WTC11 (cell line): ENCODE data around the gene RCAN1. TPM values are rescaled to one million over a fixed set of nuclear protein-coding genes. Genes with fewer than 3 reads are reported as not detected.

Experiments
- ATAC-seq: fragments of 200-7000 bp; cut with Tn5 transposase; 2 replicates; pipeline ENCODE4 v1.10.0; 2021; ENCODE audit warnings: mild to moderate bottlenecking, moderate library complexity
- CTCF ChIA-PET: fragments of 300-600 bp; sonication (Branson Sonifier 250); formaldehyde crosslinking; loops from one replicate; lab custom pipeline; 2021; ENCODE audit warnings: antibody characterized with exemption; lab: Charles Lee
- POLR2A ChIA-PET: fragments of 350-600 bp; sonication (Branson Sonifier 250); formaldehyde crosslinking; loops from one replicate; lab custom pipeline; 2021; ENCODE audit warnings: antibody characterized with exemption; lab: Charles Lee
- DNase-seq: peaks from one replicate; pipeline ENCODE4 v3.0.0; 2021; ENCODE audit warnings: low spot score
- H3K27ac Mint-ChIP-seq: 2 replicates; pipeline ENCODE4 v1.8.0; 2021; ENCODE audit warnings: mixed read lengths
- H3K27me3 Mint-ChIP-seq: 2 replicates; pipeline ENCODE4 v1.8.0; 2021; ENCODE audit warnings: low read depth, mild to moderate bottlenecking, moderate library complexity, mixed read lengths
- H3K36me3 Mint-ChIP-seq: 2 replicates; pipeline ENCODE4 v1.8.0; 2021; ENCODE audit warnings: mixed read lengths
- H3K4me1 Mint-ChIP-seq: 2 replicates; pipeline ENCODE4 v1.8.0; 2022; ENCODE audit warnings: mixed read lengths
- H3K4me3 Mint-ChIP-seq: 2 replicates; pipeline ENCODE4 v1.8.0; 2021; ENCODE audit warnings: mild to moderate bottlenecking, moderate library complexity, mixed read lengths
- H3K9me3 Mint-ChIP-seq: 2 replicates; pipeline ENCODE4 v1.8.0; 2021; ENCODE audit warnings: mixed read lengths
- CBFB ChIP-seq: sonication (generic); formaldehyde crosslinking; IDR thresholded peaks from 2 replicates; pipeline ENCODE4 v1.8.1; 2022; ENCODE audit warnings: mild to moderate bottlenecking, low read depth, missing genetic modification reagents
- ELF4 ChIP-seq: sonication (generic); formaldehyde crosslinking; IDR thresholded peaks from 2 replicates; pipeline ENCODE4 v1.8.1; 2022; ENCODE audit warnings: low read depth, mild to moderate bottlenecking, moderate library complexity, missing genetic modification reagents
- FOXK1 ChIP-seq: sonication (generic); formaldehyde crosslinking; IDR thresholded peaks from 2 replicates; pipeline ENCODE4 v1.8.0; 2022; ENCODE audit warnings: mild to moderate bottlenecking, moderate library complexity, missing genetic modification reagents
- FOXP1 ChIP-seq: sonication (generic); formaldehyde crosslinking; IDR thresholded peaks from 2 replicates; pipeline ENCODE4 v1.8.0; 2022; ENCODE audit warnings: missing genetic modification reagents, mild to moderate bottlenecking, moderate library complexity, borderline replicate concordance
- GRHL2 ChIP-seq: fragments of 250-450 bp; sonication (Bioruptor Pico); IDR thresholded peaks from 2 replicates; pipeline ENCODE4 v1.8.0; 2022; ENCODE audit warnings: mild to moderate bottlenecking, moderate library complexity; ENCODE audit not compliant: insufficient replicate concordance, severe bottlenecking
- GTF2I ChIP-seq: fragments of 250-450 bp; sonication (Bioruptor Pico); conservative IDR thresholded peaks from 2 replicates; pipeline ENCODE4 v1.4.0; 2021; ENCODE audit warnings: mild to moderate bottlenecking
- HMGA2 ChIP-seq: fragments of 250-450 bp; sonication (Bioruptor Pico); IDR thresholded peaks from 2 replicates; pipeline ENCODE4 v1.4.0; 2021; ENCODE audit warnings: mild to moderate bottlenecking, moderate library complexity
- IRF2 ChIP-seq: sonication (generic); formaldehyde crosslinking; IDR thresholded peaks from 2 replicates; pipeline ENCODE4 v1.8.0; 2022; ENCODE audit warnings: low read depth, missing genetic modification reagents, borderline replicate concordance
- MYBL2 ChIP-seq: sonication (generic); formaldehyde crosslinking; IDR thresholded peaks from 2 replicates; pipeline ENCODE4 v1.8.1; 2023; ENCODE audit warnings: mild to moderate bottlenecking, moderate library complexity, missing genetic modification reagents
- NFATC4 ChIP-seq: fragments of 250-450 bp; sonication (Bioruptor Pico); IDR thresholded peaks from 2 replicates; pipeline ENCODE4 v1.9.0; 2021; ENCODE audit warnings: mild to moderate bottlenecking
- NFE2L1 ChIP-seq: sonication (generic); formaldehyde crosslinking; IDR thresholded peaks from 2 replicates; pipeline ENCODE4 v1.8.1; 2023; ENCODE audit warnings: missing genetic modification reagents
- OVOL2 ChIP-seq: fragments of 250-450 bp; sonication (Bioruptor Pico); IDR thresholded peaks from 2 replicates; pipeline ENCODE4 v1.9.0; 2021; ENCODE audit warnings: mild to moderate bottlenecking, borderline replicate concordance
- USF2 ChIP-seq: sonication (generic); formaldehyde crosslinking; IDR thresholded peaks from 2 replicates; pipeline ENCODE4 v1.8.1; 2023; ENCODE audit warnings: mild to moderate bottlenecking, missing genetic modification reagents, moderate library complexity
- ZNF138 ChIP-seq: sonication (generic); formaldehyde crosslinking; conservative IDR thresholded peaks from 2 replicates; pipeline ENCODE4 v1.8.1; 2022; ENCODE audit warnings: mild to moderate bottlenecking, moderate library complexity, missing genetic modification reagents
- ZNF317 ChIP-seq: sonication (generic); formaldehyde crosslinking; IDR thresholded peaks from 2 replicates; pipeline ENCODE4 v1.8.1; 2023; ENCODE audit warnings: low read depth, mild to moderate bottlenecking, moderate library complexity, missing genetic modification reagents, borderline replicate concordance
- ZNF532 ChIP-seq: fragments of 250-450 bp; sonication (Bioruptor Pico); IDR thresholded peaks from 2 replicates; pipeline ENCODE4 v1.9.0; 2021; ENCODE audit warnings: mild to moderate bottlenecking, borderline replicate concordance
- total RNA-seq: library from RNA; stranded (reverse); gene quantifications from 3 replicates; pipeline ENCODE4 v1.2.3, GENCODE V29; 2021
- TF ChIP-seq, protein P1 (sequence below): sonication (generic); formaldehyde crosslinking; IDR thresholded peaks from 2 replicates; pipeline ENCODE4 v1.8.1; 2023; ENCODE audit warnings: mild to moderate bottlenecking, missing genetic modification reagents, moderate library complexity
- TF ChIP-seq, protein P2 (sequence below): sonication (generic); formaldehyde crosslinking; IDR thresholded peaks from 2 replicates; pipeline ENCODE4 v1.8.0; 2023; ENCODE audit warnings: missing genetic modification reagents

The RCAN1 gene
- total RNA-seq, 1 experiment from 2014 or later: 5.9 TPM

DNA sequence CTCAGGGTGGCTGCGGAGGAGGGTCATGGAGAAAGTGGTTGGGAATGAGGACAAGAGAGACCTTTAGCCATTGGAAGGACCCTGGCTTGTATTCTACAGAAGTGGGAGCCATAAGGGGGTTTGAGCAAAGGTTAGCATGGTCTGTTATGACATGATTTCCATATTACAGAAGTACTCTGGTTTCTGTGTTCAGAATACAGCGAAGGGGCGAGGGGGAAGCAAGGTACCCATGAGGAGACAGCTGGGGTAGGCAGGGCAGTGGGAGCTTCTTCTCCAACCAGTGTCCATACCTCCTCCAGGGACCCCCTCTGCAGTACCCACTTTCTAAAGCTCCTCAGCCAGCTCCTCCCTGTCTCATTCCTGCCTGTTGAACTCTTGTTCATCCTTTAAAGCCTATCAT is 81.0 kb downstream of the RCAN1 start:
- Mint-ChIP-seq H3K27ac (no peak overlapping the region), H3K4me3 (no peak overlapping the region), H3K4me1 (peaks cover 7% of the 10 kb centered on the region), H3K36me3 (no peaks in the 10 kb centered on the region)
- ChIA-PET CTCF (interaction anchor here (1.1 kb wide), 1 partner anchor 12 kb away, joined by 3 read pairs; no protein-coding TSS in a partner anchor), POLR2A (no interaction called here)
- no peak for ATAC-seq
- no peak for DNase-seq
- TF ChIP-seq USF2 (no peak), NFE2L1 (CRISPR knock-in tag) (no peak), ZNF532 (no peak), ELF4 (CRISPR knock-in tag) (no peak), CBFB (no peak), NFATC4 (CRISPR knock-in tag) (no peak), OVOL2 (CRISPR knock-in tag) (no peak)
- TF ChIP-seq, protein P1, sequence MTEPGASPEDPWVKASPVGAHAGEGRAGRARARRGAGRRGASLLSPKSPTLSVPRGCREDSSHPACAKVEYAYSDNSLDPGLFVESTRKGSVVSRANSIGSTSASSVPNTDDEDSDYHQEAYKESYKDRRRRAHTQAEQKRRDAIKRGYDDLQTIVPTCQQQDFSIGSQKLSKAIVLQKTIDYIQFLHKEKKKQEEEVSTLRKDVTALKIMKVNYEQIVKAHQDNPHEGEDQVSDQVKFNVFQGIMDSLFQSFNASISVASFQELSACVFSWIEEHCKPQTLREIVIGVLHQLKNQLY (CRISPR knock-in tag): no peak
- TF ChIP-seq, protein P2, sequence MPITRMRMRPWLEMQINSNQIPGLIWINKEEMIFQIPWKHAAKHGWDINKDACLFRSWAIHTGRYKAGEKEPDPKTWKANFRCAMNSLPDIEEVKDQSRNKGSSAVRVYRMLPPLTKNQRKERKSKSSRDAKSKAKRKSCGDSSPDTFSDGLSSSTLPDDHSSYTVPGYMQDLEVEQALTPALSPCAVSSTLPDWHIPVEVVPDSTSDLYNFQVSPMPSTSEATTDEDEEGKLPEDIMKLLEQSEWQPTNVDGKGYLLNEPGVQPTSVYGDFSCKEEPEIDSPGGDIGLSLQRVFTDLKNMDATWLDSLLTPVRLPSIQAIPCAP (CRISPR knock-in tag): no peak
- TF ChIP-seq, all 79 proteins: peak for 0
- Mint-ChIP-seq H3K27me3 (no peaks in the 10 kb centered on the region), H3K9me3 (peaks cover 13% of the 10 kb centered on the region)

GRCh38 chr21:34531399-34531798 is 83.5 kb downstream of the RCAN1 start:
- POLR2A ChIA-PET: no interaction called here

GRCh38 chr21:34530261-34530660 is 84.7 kb downstream of the RCAN1 start:
- Mint-ChIP-seq H3K4me3 (no peak overlapping the region), H3K27ac (no peak overlapping the region), H3K36me3 (peaks cover 5% of the 10 kb centered on the region), H3K27me3 (peaks cover 1% of the 10 kb centered on the region), H3K4me1 (peaks cover 35% of the 10 kb centered on the region), H3K9me3 (peaks cover 21% of the 10 kb centered on the region)
- POLR2A ChIA-PET: interaction anchor here (0.7 kb wide), 2 partner anchors 13 to 176 kb away, joined by 5 read pairs; no protein-coding TSS in a partner anchor
- no peak for TF ChIP-seq ELF4 (CRISPR knock-in tag)
- TF ChIP-seq MYBL2 (CRISPR knock-in tag): no peak
- TF ChIP-seq GRHL2 (CRISPR knock-in tag): no peak
- no peak for TF ChIP-seq IRF2
- no peak for TF ChIP-seq HMGA2 (CRISPR knock-in tag)
- TF ChIP-seq GTF2I (CRISPR knock-in tag): no peak
- no peak for DNase-seq
- CTCF ChIA-PET: interaction anchor here (1.1 kb wide), 1 partner anchor 14 kb away, joined by 3 read pairs; no protein-coding TSS in a partner anchor
- no peak for ATAC-seq

More at GRCh38 chr21:34531399-34531798, 83.5 kb downstream of the RCAN1 start:
- H3K36me3 Mint-ChIP-seq: peaks cover 5% of the 10 kb centered on the region
- no peaks in the 10 kb centered on the region for H3K27me3 Mint-ChIP-seq
- ATAC-seq: no peak
- CTCF ChIA-PET: interaction anchor here (1.2 kb wide), 2 partner anchors 14 to 72 kb away, joined by 3 to 4 read pairs; no protein-coding TSS in a partner anchor
- H3K4me1 Mint-ChIP-seq: peaks cover 26% of the 10 kb centered on the region
- TF ChIP-seq FOXP1 (CRISPR knock-in tag): no peak
- TF ChIP-seq ZNF138: no peak
- TF ChIP-seq ZNF317 (CRISPR knock-in tag): no peak
- TF ChIP-seq FOXK1 (CRISPR knock-in tag): no peak
- no peak for TF ChIP-seq OVOL2 (CRISPR knock-in tag)
- no peak overlapping the region; the same call in 1 of the 2 replicates for H3K27ac Mint-ChIP-seq
- peaks cover 21% of the 10 kb centered on the region for H3K9me3 Mint-ChIP-seq
- no peak overlapping the region for H3K4me3 Mint-ChIP-seq
- no peak for DNase-seq
